MCF 10A (cell line): ENCODE data around the gene HEPHL1. TPM values are rescaled to one million over a fixed set of nuclear protein-coding genes. Genes with fewer than 3 reads are reported as not detected.

Experiments used
- BruUV-seq: library from RNA; stranded (reverse); fragments of 400-500 nt; replicated peaks from 2 replicates; lab custom pipeline; 2021; lab: Mats Ljungman, UMichigan
- CTCF ChIA-PET: fragments of 300-600 bp; sonication (Branson Sonifier 250); formaldehyde crosslinking; extraction: SDS; loops from one replicate; lab custom pipeline; 2021; ENCODE audit warnings: antibody characterized with exemption, inconsistent platforms; lab: Yijun Ruan, JAX
- POLR2A ChIA-PET: fragments of 300-600, 350-650 bp; sonication (Branson Sonifier 250); formaldehyde crosslinking; extraction: SDS; loops from one replicate; lab custom pipeline; 2020; ENCODE audit warnings: antibody characterized with exemption, inconsistent platforms; lab: Yijun Ruan, JAX
- DNase-seq: peaks from one replicate; pipeline ENCODE4 v3.0.0-alpha.2; 2018; ENCODE audit not compliant: unreplicated experiment
- H3K27ac Mint-ChIP-seq: one replicate; pipeline ENCODE4 v1.8.0; 2022; ENCODE audit warnings: mild to moderate bottlenecking, low read depth, mixed read lengths; ENCODE audit not compliant: unreplicated experiment
- H3K27me3 Mint-ChIP-seq: one replicate; pipeline ENCODE4 v1.8.0; 2022; ENCODE audit warnings: mixed read lengths; ENCODE audit not compliant: insufficient read depth, unreplicated experiment
- H3K36me3 Mint-ChIP-seq: one replicate; pipeline ENCODE4 v1.8.0; 2022; ENCODE audit warnings: mild to moderate bottlenecking, moderate library complexity, mixed read lengths; ENCODE audit not compliant: insufficient read depth, unreplicated experiment
- H3K4me1 Mint-ChIP-seq: one replicate; pipeline ENCODE4 v1.8.0; 2022; ENCODE audit warnings: mixed read lengths; ENCODE audit not compliant: insufficient read depth, unreplicated experiment
- H3K4me3 Mint-ChIP-seq: one replicate; pipeline ENCODE4 v1.8.0; 2022; ENCODE audit warnings: mild to moderate bottlenecking, moderate library complexity, mixed read lengths; ENCODE audit not compliant: unreplicated experiment
- H3K9me3 Mint-ChIP-seq: one replicate; pipeline ENCODE4 v1.8.0; 2022; ENCODE audit warnings: mixed read lengths; ENCODE audit not compliant: unreplicated experiment
- intact Hi-C: fragments of 100-400 bp; cut with micrococcal nuclease; formaldehyde crosslinking; loops from 2 replicates; pipeline ENCODE4 v1.14.1; 2022
- total RNA-seq: library from RNA; stranded (reverse); gene quantifications from 2 replicates; pipeline ENCODE4 v1.2.3, GENCODE V29; 2022
- TF ChIP-seq, protein P1 (sequence below): fragments of 200-600 bp; IDR thresholded peaks from one replicate; pipeline ENCODE4 v1.8.0; 2022; ENCODE audit warnings: antibody characterized with exemption, mild to moderate bottlenecking; ENCODE audit not compliant: unreplicated experiment

The HEPHL1 gene
- total RNA-seq, 1 experiment from 2014 or later = not detected

- Mint-ChIP-seq H3K4me1 (peaks cover 20% of the 10 kb centered on the region), H3K9me3 (no peaks in the 10 kb centered on the region), H3K27ac (no peak overlapping the region), H3K36me3 (no peaks in the 10 kb centered on the region), H3K4me3 (peak overlapping the region; percentile 46), H3K27me3 (no peaks in the 10 kb centered on the region)
- BruUV-seq = no TSS peak
- ChIA-PET CTCF (interaction anchor here (0.7 to 4.0 kb wide), 7 partner anchors 8 to 240 kb away, joined by 3 to 28 read pairs (median 4); no protein-coding TSS in a partner anchor), POLR2A (interaction anchor here (0.6 to 1.5 kb wide), 8 partner anchors 8 to 393 kb away, joined by 3 to 8 read pairs (median 4); partner anchors contain the start of genes C11orf54, MED17 and TAF1D)
- TF ChIP-seq, protein P1, sequence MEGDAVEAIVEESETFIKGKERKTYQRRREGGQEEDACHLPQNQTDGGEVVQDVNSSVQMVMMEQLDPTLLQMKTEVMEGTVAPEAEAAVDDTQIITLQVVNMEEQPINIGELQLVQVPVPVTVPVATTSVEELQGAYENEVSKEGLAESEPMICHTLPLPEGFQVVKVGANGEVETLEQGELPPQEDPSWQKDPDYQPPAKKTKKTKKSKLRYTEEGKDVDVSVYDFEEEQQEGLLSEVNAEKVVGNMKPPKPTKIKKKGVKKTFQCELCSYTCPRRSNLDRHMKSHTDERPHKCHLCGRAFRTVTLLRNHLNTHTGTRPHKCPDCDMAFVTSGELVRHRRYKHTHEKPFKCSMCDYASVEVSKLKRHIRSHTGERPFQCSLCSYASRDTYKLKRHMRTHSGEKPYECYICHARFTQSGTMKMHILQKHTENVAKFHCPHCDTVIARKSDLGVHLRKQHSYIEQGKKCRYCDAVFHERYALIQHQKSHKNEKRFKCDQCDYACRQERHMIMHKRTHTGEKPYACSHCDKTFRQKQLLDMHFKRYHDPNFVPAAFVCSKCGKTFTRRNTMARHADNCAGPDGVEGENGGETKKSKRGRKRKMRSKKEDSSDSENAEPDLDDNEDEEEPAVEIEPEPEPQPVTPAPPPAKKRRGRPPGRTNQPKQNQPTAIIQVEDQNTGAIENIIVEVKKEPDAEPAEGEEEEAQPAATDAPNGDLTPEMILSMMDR = no peak
- DNase-seq = peak; percentile 87
- intact Hi-C loops = loop anchor here (2.0 to 5.0 kb wide), 2 partner anchors 14 to 47 kb away; no protein-coding TSS in a partner anchor
Measured at GRCh38 chr11:94134651-94135512, 113.7 kb downstream of the HEPHL1 start.

DNA sequence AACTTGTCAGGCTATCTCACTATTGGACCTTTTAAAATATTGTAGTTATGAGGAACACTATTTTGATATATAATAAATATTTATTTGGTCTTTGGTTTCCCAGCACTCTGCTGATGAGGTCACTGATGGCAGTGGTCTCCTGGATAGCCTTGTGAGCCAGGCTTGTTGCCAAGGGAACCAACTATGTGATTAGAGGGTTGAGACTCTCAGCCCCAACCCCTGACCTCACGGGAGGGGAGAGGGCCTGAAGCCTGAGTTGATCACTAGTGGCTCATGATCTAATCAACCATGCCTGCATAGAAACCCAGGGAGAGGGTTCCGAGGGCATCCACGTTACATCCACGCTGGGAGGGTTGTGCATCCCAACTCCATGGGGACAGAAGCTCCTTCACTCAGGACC is 118.3 kb downstream of the HEPHL1 start:
- no peak for DNase-seq
- POLR2A ChIA-PET = interaction anchor here (1.2 kb wide), 2 partner anchors 9 kb away, joined by 3 to 5 read pairs; no protein-coding TSS in a partner anchor
- BruUV-seq = no TSS peak
- CTCF ChIA-PET = interaction anchor here (0.6 to 1.3 kb wide), 3 partner anchors 15 to 400 kb away, joined by 3 read pairs; no protein-coding TSS in a partner anchor
- Mint-ChIP-seq H3K4me3 (no peak overlapping the region), H3K27me3 (no peaks in the 10 kb centered on the region), H3K4me1 (peaks cover 32% of the 10 kb centered on the region), H3K36me3 (no peaks in the 10 kb centered on the region), H3K27ac (no peak overlapping the region), H3K9me3 (no peaks in the 10 kb centered on the region)
- TF ChIP-seq, protein P1 = no peak
- intact Hi-C loops = no loop called here

GRCh38 chr11:94140154-94140655 is 119.1 kb downstream of the HEPHL1 start:
- Mint-ChIP-seq H3K36me3 (no peaks in the 10 kb centered on the region), H3K9me3 (no peaks in the 10 kb centered on the region), H3K27me3 (no peaks in the 10 kb centered on the region), H3K27ac (no peak overlapping the region), H3K4me1 (peaks cover 37% of the 10 kb centered on the region), H3K4me3 (no peak overlapping the region)
- no peak for DNase-seq
- TF ChIP-seq, protein P1 = no peak
- intact Hi-C loops = no loop called here
- ChIA-PET POLR2A (interaction anchor here (1.2 kb wide), 1 partner anchor 9 kb away, joined by 3 read pairs; no protein-coding TSS in a partner anchor), CTCF (interaction anchor here (0.6 to 1.3 kb wide), 3 partner anchors 14 to 401 kb away, joined by 3 read pairs; no protein-coding TSS in a partner anchor)
- BruUV-seq = no TSS peak
